Trophoblast cell (in vitro differentiated cells and primary cell): ENCODE data around the gene ASAP3.
A peak's percentile ranks its signal among the peaks of the same experiment; 100 is the strongest.

Experiments used
- DNase-seq, 2 donors: peaks; one replicate each; pipeline ENCODE4 v3.0.0-alpha.2; 2016
- H2AFZ ChIP-seq: 2 replicates; pipeline ENCODE4 v1.6.1; 2013; ENCODE audit warnings: low read length, moderate library complexity, mild to moderate bottlenecking; ENCODE audit not compliant: insufficient read depth, poor library complexity
- H2AK5ac ChIP-seq: 2 replicates; pipeline ENCODE4 v1.6.1; 2013; ENCODE audit warnings: mild to moderate bottlenecking, low read length
- H2BK120ac ChIP-seq: 2 replicates; pipeline ENCODE4 v1.6.1; 2013; ENCODE audit warnings: low read length, mild to moderate bottlenecking, moderate library complexity; ENCODE audit not compliant: insufficient read depth, poor library complexity
- H2BK12ac ChIP-seq: 2 replicates; pipeline ENCODE4 v1.6.1; 2013; ENCODE audit warnings: mild to moderate bottlenecking, low read length, moderate library complexity
- H2BK5ac ChIP-seq: 2 replicates; pipeline ENCODE4 v1.6.1; 2013; ENCODE audit warnings: low read length, low read depth, moderate library complexity, mild to moderate bottlenecking; ENCODE audit not compliant: poor library complexity
- H3K14ac ChIP-seq: 2 replicates; pipeline ENCODE4 v1.6.1; 2013; ENCODE audit warnings: mild to moderate bottlenecking, low read length
- H3K18ac ChIP-seq: 2 replicates; pipeline ENCODE4 v1.6.1; 2013; ENCODE audit warnings: mild to moderate bottlenecking, low read length
- H3K23ac ChIP-seq: 2 replicates; pipeline ENCODE4 v1.6.1; 2013; ENCODE audit warnings: low read length
- H3K27ac ChIP-seq: 2 replicates; pipeline ENCODE4 v1.5.1; 2013; ENCODE audit warnings: low read depth, mild to moderate bottlenecking, inconsistent platforms, low read length, moderate library complexity
- H3K27me3 ChIP-seq: 2 replicates; pipeline ENCODE4 v1.6.1; 2013; ENCODE audit warnings: inconsistent platforms, mild to moderate bottlenecking, low read length, moderate library complexity; ENCODE audit not compliant: insufficient read depth
- H3K36me3 ChIP-seq, 2 experiments: 1 replicate in 1 of 2; 2 replicates in 1 of 2; pipeline ENCODE4 v1.6.1; 2013; ENCODE audit warnings: low read length in 2 of 2, mild to moderate bottlenecking in 2 of 2, moderate library complexity in 1 of 2; ENCODE audit not compliant: insufficient read depth in 2 of 2, control insufficient read depth in 1 of 2
- H3K4ac ChIP-seq: 2 replicates; pipeline ENCODE4 v1.6.1; 2013; ENCODE audit warnings: low read depth, mild to moderate bottlenecking, low read length, moderate library complexity
- H3K4me1 ChIP-seq, 2 experiments: 1 replicate in 1 of 2; 2 replicates in 1 of 2; pipeline ENCODE4 v1.6.1; 2013; ENCODE audit warnings: low read length in 2 of 2, mild to moderate bottlenecking in 2 of 2, moderate library complexity in 1 of 2; ENCODE audit not compliant: insufficient read depth in 2 of 2, control insufficient read depth in 1 of 2
- H3K4me2 ChIP-seq: 2 replicates; pipeline ENCODE4 v1.6.1; 2013; ENCODE audit warnings: inconsistent platforms, mild to moderate bottlenecking, low read length, moderate library complexity
- H3K4me3 ChIP-seq: 2 replicates; pipeline ENCODE4 v1.5.1; 2013; ENCODE audit warnings: mild to moderate bottlenecking, low read depth, low read length, inconsistent platforms
- H3K79me1 ChIP-seq: one replicate; pipeline ENCODE4 v1.6.1; 2013; ENCODE audit warnings: low read length
- H3K79me2 ChIP-seq: 2 replicates; pipeline ENCODE4 v1.6.1; 2013; ENCODE audit warnings: low read length, mild to moderate bottlenecking; ENCODE audit not compliant: control insufficient read depth, insufficient read depth, poor library complexity
- H3K9ac ChIP-seq: 2 replicates; pipeline ENCODE4 v1.6.1; 2013; ENCODE audit warnings: mild to moderate bottlenecking, low read length
- H3K9me3 ChIP-seq: 2 replicates; pipeline ENCODE4 v1.6.1; 2013; ENCODE audit warnings: low read depth, mild to moderate bottlenecking, control low read depth, inconsistent platforms, low read length; ENCODE audit not compliant: insufficient read depth
- H4K12ac ChIP-seq: 2 replicates; pipeline ENCODE4 v1.6.1; 2013; ENCODE audit warnings: low read depth, mild to moderate bottlenecking, low read length, moderate library complexity
- H4K8ac ChIP-seq: 2 replicates; pipeline ENCODE4 v1.6.1; 2013; ENCODE audit warnings: low read depth, mild to moderate bottlenecking, low read length, moderate library complexity
- H4K91ac ChIP-seq: one replicate; pipeline ENCODE4 v1.6.1; 2013; ENCODE audit warnings: low read depth, mild to moderate bottlenecking, low read length, moderate library complexity
- WGBS: extraction: QIAGEN DNeasy Blood & Tissue Kit; methylation state at CpG from one replicate; pipeline ENCODE4 v1.1.7; 2013; ENCODE audit warnings: missing lambda C conversion rate; ENCODE audit not compliant: insufficient read length, insufficient coverage; ENCODE audit errors: extremely low coverage; 5-methylcytosine and 5-hydroxymethylcytosine counted together

ASAP3 gene

GRCh38 chr1:23430803-23431202, 53.2 kb downstream of the ASAP3 start:
- no peak overlapping the region for H2AK5ac ChIP-seq
- H2BK12ac ChIP-seq: no peak overlapping the region
- no peak overlapping the region for H3K4me3 ChIP-seq
- no peak overlapping the region for H3K18ac ChIP-seq
- no peak overlapping the region for H3K4ac ChIP-seq
- no peaks in the 10 kb centered on the region for H3K4me1 ChIP-seq
- H4K91ac ChIP-seq: no peak overlapping the region
- no peak overlapping the region for H2BK5ac ChIP-seq
- no peak overlapping the region for H2BK120ac ChIP-seq
- H3K79me2 ChIP-seq: no peaks in the 10 kb centered on the region
- H3K36me3 ChIP-seq: peaks cover 32 to 43% of the 10 kb centered on the region in 2 experiments
- no peak for DNase-seq
- no peak overlapping the region for H3K27ac ChIP-seq
- no peak overlapping the region for H3K9ac ChIP-seq
- no peaks in the 10 kb centered on the region for H3K9me3 ChIP-seq
- H3K79me1 ChIP-seq: no peaks in the 10 kb centered on the region
- no CpG with 5 or more reads among the region's 12 CpGs for WGBS
- H4K8ac ChIP-seq: no peak overlapping the region
- no peak overlapping the region for H3K14ac ChIP-seq
- no peak overlapping the region for H2AFZ ChIP-seq
- H3K27me3 ChIP-seq: no peaks in the 10 kb centered on the region
- H3K4me2 ChIP-seq: no peak overlapping the region
- no peak overlapping the region for H3K23ac ChIP-seq
- H4K12ac ChIP-seq: no peak overlapping the region

GRCh38 chr1:23428136-23428905, 55.7 kb downstream of the ASAP3 start:
- no peak overlapping the region for H2AK5ac ChIP-seq
- H3K18ac ChIP-seq: no peak overlapping the region
- no peak overlapping the region for H2BK5ac ChIP-seq
- H3K9me3 ChIP-seq: no peaks in the 10 kb centered on the region
- H3K14ac ChIP-seq: no peak overlapping the region
- DNase-seq: no peak
- peaks cover 21% of the 10 kb centered on the region for H3K27me3 ChIP-seq
- H2BK12ac ChIP-seq: no peak overlapping the region
- H2AFZ ChIP-seq: no peak overlapping the region
- H2BK120ac ChIP-seq: no peak overlapping the region
- no peaks in the 10 kb centered on the region for H3K79me2 ChIP-seq
- no peaks in the 10 kb centered on the region for H3K79me1 ChIP-seq
- no peak overlapping the region for H3K4me2 ChIP-seq
- no peak overlapping the region for H3K27ac ChIP-seq
- no peak overlapping the region for H3K23ac ChIP-seq
- no peak overlapping the region for H4K8ac ChIP-seq
- no CpG with 5 or more reads among the region's 2 CpGs for WGBS
- H3K4me3 ChIP-seq: no peak overlapping the region
- H4K91ac ChIP-seq: no peak overlapping the region
- H3K36me3 ChIP-seq: peaks cover 21 to 31% of the 10 kb centered on the region in 2 experiments
- no peak overlapping the region for H3K4ac ChIP-seq
- H4K12ac ChIP-seq: no peak overlapping the region
- H3K9ac ChIP-seq: no peak overlapping the region
- H3K4me1 ChIP-seq: peaks cover 5 to 10% of the 10 kb centered on the region in 2 experiments

- DNase-seq: no peak
- H4K12ac ChIP-seq: no peak overlapping the region
- H2BK5ac ChIP-seq: no peak overlapping the region
- no peak overlapping the region for H4K8ac ChIP-seq
- no peak overlapping the region for H3K18ac ChIP-seq
- no peak overlapping the region for H4K91ac ChIP-seq
- H3K9ac ChIP-seq: no peak overlapping the region
- H3K36me3 ChIP-seq: peaks cover 16 to 25% of the 10 kb centered on the region in 2 experiments
- H3K14ac ChIP-seq: no peak overlapping the region
- peaks cover 5 to 10% of the 10 kb centered on the region in 2 experiments for H3K4me1 ChIP-seq
- no peak overlapping the region for H2BK120ac ChIP-seq
- H3K23ac ChIP-seq: no peak overlapping the region
- no peaks in the 10 kb centered on the region for H3K79me2 ChIP-seq
- H3K9me3 ChIP-seq: no peaks in the 10 kb centered on the region
- WGBS: no CpG with 5 or more reads among the region's 3 CpGs
- H2AFZ ChIP-seq: no peak overlapping the region
- H3K4me2 ChIP-seq: no peak overlapping the region
- H2AK5ac ChIP-seq: no peak overlapping the region
- H3K4ac ChIP-seq: no peak overlapping the region
- H3K27ac ChIP-seq: no peak overlapping the region
- no peaks in the 10 kb centered on the region for H3K79me1 ChIP-seq
- H3K4me3 ChIP-seq: no peak overlapping the region
- peaks cover 23% of the 10 kb centered on the region for H3K27me3 ChIP-seq
- H2BK12ac ChIP-seq: no peak overlapping the region
Observed at GRCh38 chr1:23427550-23427949, 56.4 kb downstream of the ASAP3 start.

- Histone ChIP-seq H3K36me3 (peaks cover 16 to 21% of the 10 kb centered on the region in 2 experiments), H4K8ac (no peak overlapping the region), H2AK5ac (no peak overlapping the region), H3K4me2 (no peak overlapping the region), H3K4me1 (peaks cover 5 to 10% of the 10 kb centered on the region in 2 experiments), H3K23ac (no peak overlapping the region), H2BK12ac (no peak overlapping the region), H2BK5ac (no peak overlapping the region), H3K9ac (no peak overlapping the region), H3K9me3 (no peaks in the 10 kb centered on the region), H3K79me2 (no peaks in the 10 kb centered on the region), H3K4ac (no peak overlapping the region), H3K27ac (no peak overlapping the region), H4K12ac (no peak overlapping the region), H3K79me1 (no peaks in the 10 kb centered on the region), H3K4me3 (no peak overlapping the region), H3K27me3 (peaks cover 24% of the 10 kb centered on the region), H2AFZ (no peak overlapping the region), H3K14ac (no peak overlapping the region), H3K18ac (no peak overlapping the region), H2BK120ac (no peak overlapping the region), H4K91ac (no peak overlapping the region)
- no CpG with 5 or more reads among the region's 2 CpGs for WGBS
- peak in 1 of 2 donors; percentile 51 for DNase-seq
Observed at GRCh38 chr1:23426828-23427227, 57.2 kb downstream of the ASAP3 start.
